Glutamatergic neuron (in vitro differentiated cells): ENCODE data around the gene SLC10A3. TPM values are rescaled to one million over a fixed set of nuclear protein-coding genes. Genes with fewer than 3 reads are reported as not detected.

Experiments used
- DNase-seq: peaks from one replicate; pipeline ENCODE4 v3.0.0; 2022
- H3K27ac Mint-ChIP-seq: one replicate; pipeline ENCODE4 v1.8.0; 2020; ENCODE audit warnings: mild to moderate bottlenecking, mixed read lengths, inconsistent platforms; ENCODE audit not compliant: unreplicated experiment
- H3K27me3 Mint-ChIP-seq: one replicate; pipeline ENCODE4 v1.8.0; 2020; ENCODE audit warnings: mild to moderate bottlenecking, moderate library complexity, mixed read lengths, inconsistent platforms; ENCODE audit not compliant: unreplicated experiment
- H3K36me3 Mint-ChIP-seq: one replicate; pipeline ENCODE4 v1.8.0; 2020; ENCODE audit warnings: mild to moderate bottlenecking, mixed read lengths, inconsistent platforms; ENCODE audit not compliant: unreplicated experiment
- H3K4me1 Mint-ChIP-seq: one replicate; pipeline ENCODE4 v1.8.0; 2020; ENCODE audit warnings: mild to moderate bottlenecking, low read depth, mixed read lengths, inconsistent platforms; ENCODE audit not compliant: unreplicated experiment
- H3K4me3 Mint-ChIP-seq: one replicate; pipeline ENCODE4 v1.8.0; 2020; ENCODE audit warnings: mild to moderate bottlenecking, mixed read lengths, inconsistent platforms; ENCODE audit not compliant: unreplicated experiment
- H3K9me3 Mint-ChIP-seq: one replicate; pipeline ENCODE4 v1.8.0; 2020; ENCODE audit warnings: mild to moderate bottlenecking, moderate library complexity, mixed read lengths, inconsistent platforms; ENCODE audit not compliant: unreplicated experiment
- total RNA-seq: library from RNA; stranded (reverse); fragmentation: NEBNext Ultra II Directional; extraction: Animal tissue kit (Norgen Biotek cat#: 25700); gene quantifications from one replicate; pipeline ENCODE4 v1.2.1, GENCODE V29; 2021; ENCODE audit not compliant: unreplicated experiment
- TF ChIP-seq, protein P1 (sequence below): fragments of 200-600 bp; sonication (generic); IDR thresholded peaks from one replicate; pipeline ENCODE4 v1.5.0; 2021; ENCODE audit not compliant: partially characterized antibody, unreplicated experiment

Gene SLC10A3
- total RNA-seq, 1 donor from 2014 or later = 6.1 TPM

DNA sequence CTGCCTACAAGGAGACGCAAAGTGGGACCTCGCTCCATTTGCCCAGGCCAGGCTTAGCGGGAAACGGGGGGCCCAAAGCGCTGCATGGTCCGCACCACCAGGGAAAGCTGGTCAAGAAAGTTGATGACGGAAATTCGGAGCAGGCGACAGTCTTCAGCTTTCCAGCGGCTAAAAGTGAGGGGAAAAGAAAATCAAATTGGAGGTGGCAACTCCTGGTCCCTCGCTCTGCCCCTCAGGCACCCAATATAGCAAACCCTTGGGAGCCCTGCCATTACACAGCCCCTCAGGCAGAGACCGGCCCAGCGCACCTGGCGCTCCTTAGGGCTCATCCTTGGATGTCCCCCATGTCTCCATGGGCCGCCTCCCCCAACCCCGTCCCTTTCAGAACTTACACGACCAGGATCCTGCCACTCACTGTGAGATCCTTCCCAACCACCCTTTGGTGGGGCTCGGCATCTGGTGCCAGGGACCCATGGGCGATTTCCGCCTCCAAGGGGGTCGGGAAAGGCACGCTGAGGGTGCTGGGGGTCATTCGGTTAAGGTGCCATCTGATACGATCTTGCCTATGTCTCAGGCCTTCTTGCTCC is 12.4 kb downstream of the SLC10A3 start:
- H3K9me3 Mint-ChIP-seq = peaks cover 2% of the 10 kb centered on the region
- DNase-seq = no peak
- peaks cover 4% of the 10 kb centered on the region for H3K27me3 Mint-ChIP-seq
- H3K4me1 Mint-ChIP-seq = peaks cover 3% of the 10 kb centered on the region
- peak overlapping the region; percentile 86 for H3K4me3 Mint-ChIP-seq
- peak overlapping the region; percentile 79 for H3K27ac Mint-ChIP-seq
- H3K36me3 Mint-ChIP-seq = no peaks in the 10 kb centered on the region
- TF ChIP-seq, protein P1, sequence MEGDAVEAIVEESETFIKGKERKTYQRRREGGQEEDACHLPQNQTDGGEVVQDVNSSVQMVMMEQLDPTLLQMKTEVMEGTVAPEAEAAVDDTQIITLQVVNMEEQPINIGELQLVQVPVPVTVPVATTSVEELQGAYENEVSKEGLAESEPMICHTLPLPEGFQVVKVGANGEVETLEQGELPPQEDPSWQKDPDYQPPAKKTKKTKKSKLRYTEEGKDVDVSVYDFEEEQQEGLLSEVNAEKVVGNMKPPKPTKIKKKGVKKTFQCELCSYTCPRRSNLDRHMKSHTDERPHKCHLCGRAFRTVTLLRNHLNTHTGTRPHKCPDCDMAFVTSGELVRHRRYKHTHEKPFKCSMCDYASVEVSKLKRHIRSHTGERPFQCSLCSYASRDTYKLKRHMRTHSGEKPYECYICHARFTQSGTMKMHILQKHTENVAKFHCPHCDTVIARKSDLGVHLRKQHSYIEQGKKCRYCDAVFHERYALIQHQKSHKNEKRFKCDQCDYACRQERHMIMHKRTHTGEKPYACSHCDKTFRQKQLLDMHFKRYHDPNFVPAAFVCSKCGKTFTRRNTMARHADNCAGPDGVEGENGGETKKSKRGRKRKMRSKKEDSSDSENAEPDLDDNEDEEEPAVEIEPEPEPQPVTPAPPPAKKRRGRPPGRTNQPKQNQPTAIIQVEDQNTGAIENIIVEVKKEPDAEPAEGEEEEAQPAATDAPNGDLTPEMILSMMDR = no peak

DNA sequence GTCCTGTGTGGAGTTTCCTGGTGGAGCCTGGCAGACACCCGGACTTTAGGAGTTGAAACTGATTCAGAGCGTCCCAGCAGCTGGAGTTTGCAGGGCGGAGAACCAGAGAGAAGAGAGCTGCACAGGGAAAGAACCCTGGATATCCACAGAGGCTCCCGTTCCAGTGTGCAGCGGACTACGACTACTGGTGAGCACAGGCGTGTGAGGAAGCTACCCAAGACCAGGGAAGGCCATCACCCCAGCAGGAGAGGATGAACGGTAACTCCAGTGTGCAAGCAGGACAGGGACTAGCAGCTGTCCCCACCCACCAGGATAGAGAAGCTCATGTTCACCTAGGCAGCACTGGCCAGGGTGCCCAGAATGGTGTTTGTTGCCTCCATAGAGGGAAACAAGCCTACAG is 13.6 kb downstream of the SLC10A3 start:
- H3K9me3 Mint-ChIP-seq = peaks cover 4% of the 10 kb centered on the region
- H3K27ac Mint-ChIP-seq = no peak overlapping the region
- peaks cover 4% of the 10 kb centered on the region for H3K27me3 Mint-ChIP-seq
- peak overlapping the region; percentile 42 for H3K4me3 Mint-ChIP-seq
- TF ChIP-seq, protein P1 = no peak
- no peaks in the 10 kb centered on the region for H3K36me3 Mint-ChIP-seq
- no peak for DNase-seq
- H3K4me1 Mint-ChIP-seq = peaks cover 3% of the 10 kb centered on the region

DNA sequence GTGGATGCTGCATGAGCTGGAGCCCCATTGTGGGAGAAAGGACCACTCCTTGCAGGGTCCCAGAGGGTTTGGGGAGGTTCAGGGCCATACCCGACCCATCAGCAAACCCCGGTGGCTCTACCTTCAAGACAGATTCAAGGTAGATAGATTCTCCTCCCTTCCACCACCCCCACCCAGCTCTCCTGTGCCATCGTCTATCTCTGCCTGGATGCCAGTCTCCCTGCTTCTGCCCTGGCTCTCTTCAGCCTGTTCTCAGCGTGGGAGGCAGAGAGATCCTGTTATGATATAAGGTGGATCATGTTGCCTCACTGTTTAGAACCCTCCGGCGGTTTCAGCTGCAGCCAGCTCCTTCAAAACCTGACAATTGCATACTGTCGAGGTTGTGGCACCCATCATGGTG is 16.7 kb downstream of the SLC10A3 start:
- Mint-ChIP-seq H3K27ac (no peak overlapping the region), H3K36me3 (no peaks in the 10 kb centered on the region), H3K4me1 (peaks cover 3% of the 10 kb centered on the region), H3K4me3 (no peak overlapping the region), H3K9me3 (peaks cover 4% of the 10 kb centered on the region), H3K27me3 (peaks cover 1% of the 10 kb centered on the region)
- TF ChIP-seq, protein P1 = no peak
- no peak for DNase-seq

DNA sequence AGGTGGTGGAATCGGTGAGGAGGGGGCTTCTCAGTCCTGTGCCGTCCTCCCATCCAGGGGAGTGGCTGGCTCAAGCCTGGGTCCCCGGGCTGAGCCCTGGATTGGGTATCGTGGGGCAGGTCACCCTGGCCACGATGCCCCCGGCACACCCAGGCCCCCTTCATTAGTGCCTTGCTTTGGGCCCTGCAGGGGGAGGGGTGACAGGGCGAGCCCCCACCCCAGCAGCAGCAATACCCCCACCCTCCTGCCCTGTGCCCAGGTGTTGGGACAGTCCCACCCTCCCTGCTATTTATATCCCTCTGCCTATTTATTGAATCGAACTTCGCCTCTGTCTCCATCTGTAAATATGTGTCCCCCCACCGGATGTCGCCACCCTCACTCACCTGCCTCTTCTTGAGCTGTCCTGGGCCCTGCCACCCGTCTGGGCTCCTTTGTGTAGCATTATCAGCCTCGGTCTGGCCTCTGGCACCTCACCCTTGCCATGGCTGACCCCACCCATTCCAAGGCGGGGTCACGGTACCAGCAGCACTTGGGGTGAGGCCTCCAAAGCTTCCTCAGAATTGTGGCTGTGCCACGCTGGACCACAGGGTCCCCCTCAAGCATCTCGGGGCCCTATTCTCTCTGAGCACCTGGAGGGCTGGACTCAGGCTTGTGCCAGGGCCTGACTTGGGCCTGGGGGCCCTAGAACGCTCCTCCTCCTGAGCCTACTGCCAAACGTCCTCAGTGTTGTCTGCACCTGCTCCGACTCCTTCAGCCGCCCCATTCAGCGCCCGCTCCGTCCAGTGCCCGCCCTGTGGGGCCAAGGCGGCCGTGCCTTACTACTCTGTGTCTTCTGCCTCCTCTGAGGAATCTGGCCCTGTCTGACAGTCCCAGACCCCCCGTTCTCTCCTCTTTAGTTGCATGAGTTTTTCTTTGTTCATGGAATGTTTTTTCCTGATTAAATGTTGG is 17.5 kb downstream of the SLC10A3 start:
- H3K4me1 Mint-ChIP-seq = peaks cover 3% of the 10 kb centered on the region
- H3K36me3 Mint-ChIP-seq = no peaks in the 10 kb centered on the region
- H3K4me3 Mint-ChIP-seq = no peak overlapping the region
- H3K27me3 Mint-ChIP-seq = peaks cover 1% of the 10 kb centered on the region
- H3K27ac Mint-ChIP-seq = no peak overlapping the region
- H3K9me3 Mint-ChIP-seq = peaks cover 4% of the 10 kb centered on the region
- no peak for DNase-seq
- TF ChIP-seq, protein P1 = no peak
